GM18861 (cell line): ENCODE measurements around the gene SPATA20.

ENCODE experiments used
- ATAC-seq: cut with Tn5 transposase; IDR thresholded peaks from one replicate; pipeline ENCODE4 v1.9.1; 2021; ENCODE audit not compliant: unreplicated experiment

SPATA20 gene

DNA sequence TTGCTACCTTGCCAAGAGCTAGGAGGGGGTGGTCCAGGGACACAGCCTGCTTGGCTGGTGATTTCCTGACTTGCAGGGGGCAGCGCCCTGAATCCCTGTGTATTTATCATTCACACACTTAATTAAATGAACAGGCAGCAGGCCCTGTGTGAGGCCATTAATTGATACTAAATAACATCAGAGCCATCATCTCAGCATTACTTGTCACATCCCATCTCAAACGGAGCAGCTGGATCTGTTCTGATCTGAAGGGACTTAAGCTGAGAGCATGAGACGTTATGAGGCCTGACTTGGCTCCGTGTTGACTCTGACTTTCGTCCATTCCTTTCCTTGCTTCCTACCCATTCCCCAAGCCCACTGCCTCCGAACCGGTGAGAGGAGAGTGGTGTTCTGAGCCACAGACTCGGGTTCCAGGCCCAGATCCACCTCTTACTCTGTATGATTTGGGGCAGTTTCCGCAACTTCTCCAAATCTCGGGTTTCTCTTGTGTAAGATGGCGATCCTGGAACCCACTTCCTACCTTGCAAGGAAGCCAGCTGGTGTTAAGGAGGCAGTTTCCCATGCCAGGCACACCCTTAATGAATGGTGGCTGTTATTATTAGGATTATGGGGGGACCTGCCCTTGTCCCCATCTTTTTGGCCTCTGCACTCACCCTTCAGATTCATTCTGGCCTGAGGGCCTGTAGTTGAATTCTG lies 47.3 kb downstream of the SPATA20 start:
- no peak for ATAC-seq

DNA sequence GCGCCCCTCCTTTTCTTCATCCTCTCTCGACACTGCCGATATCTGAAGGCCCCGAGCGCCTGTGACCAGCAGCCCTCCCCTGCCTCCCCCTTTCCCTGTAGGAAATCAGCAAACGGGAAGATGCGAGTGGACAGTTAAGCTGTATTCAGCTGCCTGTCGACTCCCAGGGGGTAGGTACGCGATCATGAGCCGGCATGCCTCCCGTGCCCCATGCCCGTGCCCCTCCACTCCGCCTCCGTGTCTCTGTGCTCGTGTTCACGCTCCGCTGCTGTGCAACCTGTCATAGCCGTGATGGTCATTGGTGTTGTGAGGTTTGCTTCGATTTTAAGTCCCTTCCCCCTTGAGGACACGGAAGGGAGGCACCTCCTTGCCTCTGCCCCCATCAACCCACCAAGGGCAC lies 47.9 kb downstream of the SPATA20 start:
- ATAC-seq = no peak

DNA sequence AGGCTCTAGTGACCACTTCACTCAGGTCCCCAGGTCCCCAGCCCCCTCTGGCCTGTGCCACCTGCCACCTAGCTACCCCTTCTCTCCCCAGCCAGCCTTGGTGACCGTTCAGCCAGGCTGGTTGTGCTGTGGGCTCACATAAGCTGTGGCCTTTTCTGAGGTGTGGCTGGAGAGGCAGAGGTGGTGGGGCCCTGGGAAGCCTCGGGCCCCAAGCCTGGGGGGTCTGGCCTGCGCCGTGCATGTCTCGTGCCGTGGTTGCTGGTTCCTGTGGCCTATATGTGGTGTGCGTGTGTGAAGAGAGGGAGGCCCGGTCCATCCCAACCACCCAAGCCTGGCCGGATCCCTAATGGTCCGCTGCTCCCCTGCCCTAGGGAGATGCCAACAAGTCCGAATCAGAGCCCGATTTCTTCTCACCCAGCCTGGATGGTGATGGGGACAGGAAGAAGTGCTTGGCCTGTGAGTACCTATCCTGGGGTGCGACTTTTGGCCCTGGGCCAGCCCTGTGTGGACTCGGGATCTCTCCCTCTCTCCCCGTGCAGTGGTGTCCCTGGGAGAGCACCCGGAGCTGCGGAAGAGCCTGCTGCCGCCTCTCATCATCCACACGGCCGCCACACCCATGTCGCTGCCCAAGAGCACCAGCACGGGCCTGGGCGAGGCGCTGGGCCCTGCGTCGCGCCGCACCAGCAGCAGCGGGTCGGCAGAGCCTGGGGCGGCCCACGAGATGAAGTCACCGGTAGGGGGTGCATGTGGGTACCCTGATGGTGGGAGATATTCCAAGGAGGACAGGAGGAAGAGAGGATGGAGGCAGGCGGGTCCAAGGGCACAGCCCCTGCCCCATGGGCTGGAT lies 49.4 kb downstream of the SPATA20 start:
- no peak for ATAC-seq

DNA sequence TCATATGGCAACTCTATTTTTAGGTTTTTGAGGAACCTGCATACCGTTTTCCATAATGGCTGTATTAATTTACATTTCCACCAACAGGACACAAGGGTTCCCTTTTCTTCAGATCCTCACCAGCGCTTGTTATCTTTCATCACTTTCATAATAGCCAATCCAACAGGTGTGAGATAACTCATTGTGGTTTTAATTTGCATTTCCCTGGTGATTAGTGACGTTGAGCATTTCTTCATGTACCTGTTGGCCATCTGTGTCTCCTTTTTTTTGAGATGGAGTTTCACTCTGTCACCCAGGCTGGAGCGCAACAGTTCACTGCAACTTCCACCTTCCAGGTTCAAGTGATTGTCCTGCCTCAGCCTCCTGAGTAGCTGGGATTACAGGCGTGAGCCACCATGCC lies 51.5 kb downstream of the SPATA20 start:
- no peak for ATAC-seq

DNA sequence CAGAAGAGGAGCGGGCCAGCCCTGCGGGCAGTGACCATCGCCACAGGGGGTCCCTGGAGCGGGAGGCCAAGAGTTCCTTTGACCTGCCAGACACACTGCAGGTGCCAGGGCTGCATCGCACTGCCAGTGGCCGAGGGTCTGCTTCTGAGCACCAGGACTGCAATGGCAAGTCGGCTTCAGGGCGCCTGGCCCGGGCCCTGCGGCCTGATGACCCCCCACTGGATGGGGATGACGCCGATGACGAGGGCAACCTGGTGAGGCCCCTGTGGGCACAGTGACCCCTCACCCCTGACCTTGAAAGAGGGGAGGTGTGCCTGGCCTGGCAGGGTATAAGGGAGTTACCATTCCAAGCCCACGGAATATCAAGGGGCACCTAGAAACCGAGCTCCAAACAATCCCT lies 52.6 kb downstream of the SPATA20 start:
- no peak for ATAC-seq

DNA sequence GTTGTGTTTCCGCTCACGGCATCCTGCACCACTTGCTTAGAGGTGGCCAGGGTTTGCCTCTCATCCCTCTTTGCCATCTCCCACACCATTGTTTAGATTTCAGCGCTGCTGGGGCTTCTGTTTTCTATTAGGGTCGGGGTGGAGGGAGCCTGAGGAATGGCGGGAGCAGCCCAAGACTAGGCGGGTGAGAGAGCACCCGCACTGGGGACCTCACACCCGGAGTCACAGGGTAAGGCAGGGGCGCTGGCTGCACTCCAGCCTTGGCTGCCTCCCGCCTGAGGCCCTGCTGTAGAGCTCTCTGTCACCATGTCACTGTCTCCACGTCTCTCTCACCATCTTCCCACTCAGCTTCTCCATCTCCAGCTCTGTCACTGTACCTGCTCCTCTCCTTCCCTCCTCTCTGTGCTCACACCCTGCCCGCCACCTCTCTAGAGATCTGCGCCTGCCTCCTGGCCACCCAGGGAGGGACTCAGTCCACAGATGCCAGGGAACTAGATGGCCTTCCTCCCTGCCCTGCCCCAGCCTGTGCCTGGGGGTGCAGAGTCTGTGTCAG lies 54.9 kb downstream of the SPATA20 start:
- ATAC-seq = no peak

DNA sequence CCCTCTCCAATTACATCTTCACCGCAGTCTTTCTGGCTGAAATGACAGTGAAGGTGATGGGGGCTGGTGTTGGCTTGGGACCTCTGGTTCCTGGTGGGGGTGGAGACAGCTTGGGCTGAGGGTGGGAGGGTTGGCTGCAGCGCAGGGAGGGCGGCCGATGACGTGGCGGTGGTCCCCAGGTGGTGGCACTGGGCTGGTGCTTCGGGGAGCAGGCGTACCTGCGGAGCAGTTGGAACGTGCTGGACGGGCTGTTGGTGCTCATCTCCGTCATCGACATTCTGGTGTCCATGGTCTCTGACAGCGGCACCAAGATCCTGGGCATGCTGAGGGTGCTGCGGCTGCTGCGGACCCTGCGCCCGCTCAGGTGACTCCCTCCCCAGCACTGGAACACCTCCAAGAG lies 55.9 kb downstream of the SPATA20 start:
- no peak for ATAC-seq

DNA sequence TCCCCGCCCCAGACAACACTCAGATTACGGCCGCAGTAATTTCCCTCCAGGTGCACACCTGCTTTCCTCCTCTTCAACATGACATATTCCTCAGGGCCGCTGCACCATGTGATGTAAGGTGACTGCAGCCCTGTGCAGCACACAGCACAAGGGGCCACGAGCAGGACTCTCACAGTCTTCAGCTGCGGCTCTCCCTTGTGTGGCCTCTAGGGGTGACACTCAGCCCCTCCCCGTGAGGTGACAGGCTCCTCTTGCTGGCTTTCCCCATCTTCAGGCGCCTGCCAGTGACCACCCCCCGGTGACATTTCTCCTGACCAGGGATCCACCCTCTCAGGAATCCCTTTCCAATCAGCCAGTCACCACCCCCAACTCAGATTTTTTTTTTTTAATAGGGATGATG lies 56.4 kb downstream of the SPATA20 start:
- no peak for ATAC-seq

DNA sequence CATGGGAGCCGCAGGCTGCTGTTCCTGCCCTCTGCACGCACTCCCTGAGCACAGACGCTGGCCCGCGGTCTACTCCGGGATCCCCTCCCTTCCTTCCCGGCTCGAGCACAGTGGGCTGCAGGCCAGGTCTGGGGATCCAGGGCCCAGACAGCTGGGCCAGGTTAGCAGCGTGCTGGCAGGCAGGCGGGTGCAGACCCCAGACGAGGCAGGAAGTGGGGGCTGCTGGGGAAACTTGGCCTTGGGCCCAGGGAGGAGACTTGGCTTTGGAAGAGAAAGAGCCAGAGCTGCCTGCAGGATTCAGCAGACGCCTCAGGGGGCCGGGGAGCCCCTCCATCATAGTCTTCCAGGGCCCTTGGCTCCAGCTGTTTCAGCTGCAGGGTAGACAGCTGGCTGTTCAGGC lies 57.5 kb downstream of the SPATA20 start:
- ATAC-seq = no peak

DNA sequence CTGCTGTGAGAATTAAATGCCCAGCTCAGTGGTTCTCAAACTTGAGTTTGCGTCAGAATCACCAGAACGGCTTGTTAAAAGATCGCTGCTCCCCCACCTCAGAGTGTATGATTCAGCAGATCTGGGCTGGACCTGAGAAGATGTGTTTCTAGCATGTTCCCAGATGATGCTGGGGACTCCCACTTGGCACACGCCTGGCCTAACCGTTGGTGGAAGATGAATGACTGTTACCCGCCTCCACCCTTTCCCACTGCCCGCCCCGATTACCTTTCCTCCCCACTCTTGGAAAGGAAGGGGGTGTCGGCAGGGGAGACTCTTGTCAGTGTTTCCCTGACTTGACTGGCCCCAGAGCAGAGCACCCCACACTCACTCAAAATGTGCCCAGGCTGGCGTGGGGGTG lies 58.5 kb downstream of the SPATA20 start:
- no peak for ATAC-seq
